Keratinocyte (primary cell): ENCODE measurements around the gene FRYL. TPM values are rescaled to one million over a fixed set of nuclear protein-coding genes. Genes with fewer than 3 reads are reported as not detected.

Experiments
- DNase-seq: peaks from one replicate; pipeline ENCODE4 v3.0.0-alpha.2; 2011; ENCODE audit warnings: low read depth, missing footprints, low spot score
- FAIRE-seq: peaks from 2 replicates; lab custom pipeline; 2011; peaks lifted over from hg19 to GRCh38; lab: Jason Lieb, UNC
- H2AFZ ChIP-seq: 2 replicates; pipeline ENCODE4 v1.6.0; 2012; ENCODE audit warnings: low read length, control low read depth, inconsistent platforms; ENCODE audit not compliant: control insufficient read depth
- H3K27ac ChIP-seq: 2 replicates; pipeline ENCODE4 v1.5.1; 2011; ENCODE audit warnings: low read length; ENCODE audit not compliant: control insufficient read depth, insufficient read depth
- H3K27me3 ChIP-seq: 3 replicates; pipeline ENCODE4 v1.6.0; 2011; ENCODE audit warnings: low read length; ENCODE audit not compliant: control insufficient read depth, insufficient read depth; ENCODE audit errors: extremely low read depth
- H3K36me3 ChIP-seq, 2 experiments: 2 replicates in 1 of 2; 3 replicates in 1 of 2; pipeline ENCODE4 v1.5.1; 2011; ENCODE audit warnings: low read length in 2 of 2, mild to moderate bottlenecking in 1 of 2; ENCODE audit not compliant: control insufficient read depth in 2 of 2, insufficient read depth in 2 of 2; ENCODE audit errors: extremely low read depth in 1 of 2
- H3K4me1 ChIP-seq: 3 replicates; pipeline ENCODE4 v1.5.1; 2011; ENCODE audit warnings: low read length; ENCODE audit not compliant: control insufficient read depth, insufficient read depth; ENCODE audit errors: extremely low read depth
- H3K4me2 ChIP-seq: 3 replicates; pipeline ENCODE4 v1.6.0; 2011; ENCODE audit warnings: low read depth, low read length; ENCODE audit not compliant: control insufficient read depth, insufficient read depth; ENCODE audit errors: extremely low read depth
- H3K4me3 ChIP-seq, 3 experiments: fragments of 200-600 bp in 1 of 3; sonication (generic) in 1 of 3; 2 replicates in 2 of 3; 3 replicates in 1 of 3; pipeline ENCODE4 v1.5.1; 2011 to 2016; ENCODE audit warnings: low read length in 3 of 3, mild to moderate bottlenecking in 3 of 3, control low read depth in 2 of 3, inconsistent platforms in 1 of 3, low read depth in 1 of 3, mixed read lengths in 1 of 3, mixed run types in 1 of 3, moderate library complexity in 1 of 3; ENCODE audit not compliant: control insufficient read depth in 2 of 3, insufficient read depth in 2 of 3; ENCODE audit errors: extremely low read depth in 1 of 3
- H3K79me2 ChIP-seq: 2 replicates; pipeline ENCODE4 v1.6.0; 2012; ENCODE audit warnings: low read length; ENCODE audit not compliant: control insufficient read depth, insufficient read depth
- H3K9ac ChIP-seq: 3 replicates; pipeline ENCODE4 v1.6.0; 2011; ENCODE audit warnings: low read length; ENCODE audit not compliant: control insufficient read depth, insufficient read depth; ENCODE audit errors: extremely low read depth
- H3K9me1 ChIP-seq: 3 replicates; pipeline ENCODE4 v1.6.0; 2011; ENCODE audit warnings: low read length; ENCODE audit not compliant: control insufficient read depth, insufficient read depth; ENCODE audit errors: extremely low read depth
- H3K9me3 ChIP-seq: 2 replicates; pipeline ENCODE4 v1.5.1; 2012; ENCODE audit warnings: low read depth, low read length; ENCODE audit not compliant: control insufficient read depth
- H4K20me1 ChIP-seq: 3 replicates; pipeline ENCODE4 v1.6.0; 2011; ENCODE audit warnings: low read length; ENCODE audit not compliant: control insufficient read depth, insufficient read depth; ENCODE audit errors: extremely low read depth
- CTCF ChIP-seq, 3 experiments: IDR thresholded peaks in 1 of 3; conservative IDR thresholded peaks in 1 of 3; optimal IDR thresholded peaks in 1 of 3; 2 replicates in 2 of 3; 3 replicates in 1 of 3; pipeline versions ENCODE3 to v1.5.1; 2011; ENCODE audit warnings: low read length in 3 of 3, mild to moderate bottlenecking in 3 of 3, moderate library complexity in 2 of 3, control low read depth in 1 of 3, inconsistent platforms in 1 of 3; ENCODE audit not compliant: insufficient read depth in 2 of 3; ENCODE audit errors: extremely low read depth in 1 of 3
- EZH2 ChIP-seq: IDR thresholded peaks from one replicate; pipeline ENCODE4 v1.6.1; 2012; ENCODE audit warnings: inconsistent platforms, mild to moderate bottlenecking, low read length, moderate library complexity
- dilution Hi-C: fragments of 300-500 bp; cut with MboI; formaldehyde crosslinking; loops from one replicate; pipeline ENCODE4 v1.7.0; 2020; ENCODE audit warnings: low sequenced_read_pairs; ENCODE audit not compliant: extremely low pct_ligation_motif_present
- polyA plus RNA-seq, 5 experiments: library from polyadenylated mRNA; depleted of rRNA in 3 of 5; stranded (reverse) in 3 of 5; stranded (forward) in 1 of 5; unstranded in 1 of 5; fragments of >200 nt; gene quantifications; 1 replicate in 1 of 5; 2 replicates in 3 of 5; 3 replicates in 1 of 5; pipeline versions ENCODE4 v1.2.1 to v1.2.3, GENCODE V29; 2011 to 2012; ENCODE audit warnings: missing spikeins in 2 of 5, low read depth in 1 of 5, low replicate concordance in 1 of 5

FRYL gene
- polyA plus RNA-seq, 1 donor (not counting 4 experiments of a cell fraction or from before 2014, with no cell fraction given) = 40.4 TPM

- no peaks in the 10 kb centered on the region for H3K9me1 ChIP-seq
- no peak for TF ChIP-seq CTCF (optimal IDR thresholded peaks at IDR 0.05 in 1 of 3, IDR thresholded peaks at IDR 0.05 in 1 of 3, conservative IDR thresholded peaks at IDR 0.05 in 1 of 3; ENCODE audit: extremely low read depth in 1 of 3, insufficient read depth in 2 of 3, low read length in 3 of 3)
- no peak for TF ChIP-seq EZH2
- FAIRE-seq (no peak), DNase-seq (no peak)
- H3K9ac ChIP-seq = no peak overlapping the region
- no peaks in the 10 kb centered on the region for H3K36me3 ChIP-seq
- no peak overlapping the region for H3K27ac ChIP-seq
- H3K27me3 ChIP-seq = no peaks in the 10 kb centered on the region
- H3K4me1 ChIP-seq = no peaks in the 10 kb centered on the region
- H3K4me2 ChIP-seq = no peak overlapping the region
- dilution Hi-C loops = no loop called here
- H3K79me2 ChIP-seq = no peaks in the 10 kb centered on the region
- H3K4me3 ChIP-seq = no peak overlapping the region
- H2AFZ ChIP-seq = no peak overlapping the region
- H3K9me3 ChIP-seq = no peaks in the 10 kb centered on the region
- no peaks in the 10 kb centered on the region for H4K20me1 ChIP-seq
Observed at GRCh38 chr4:48472794-48473193, 307.3 kb downstream of the FRYL start.

DNA sequence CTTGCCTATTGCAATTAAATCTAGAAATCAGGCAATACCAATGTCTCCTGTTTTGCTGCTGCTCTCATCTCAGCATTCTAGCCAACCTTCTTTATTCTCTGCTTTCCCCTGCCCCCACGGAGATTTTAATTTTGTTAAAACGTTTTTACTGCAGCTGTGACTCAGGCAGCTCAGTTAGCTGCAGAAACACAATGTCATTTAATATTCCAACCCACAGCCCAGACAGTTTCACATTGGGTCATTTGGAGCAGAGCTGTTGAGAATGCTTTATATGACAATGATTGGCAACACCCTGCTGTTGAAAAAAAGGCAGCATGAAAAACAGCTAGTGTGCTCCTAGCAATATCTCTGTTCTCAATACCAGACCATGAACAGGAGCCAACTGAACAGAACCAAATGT, 309.5 kb downstream of the FRYL start:
- Histone ChIP-seq H4K20me1 (no peaks in the 10 kb centered on the region), H3K9me1 (no peaks in the 10 kb centered on the region), H3K9ac (no peak overlapping the region), H2AFZ (no peak overlapping the region), H3K4me3 (no peak overlapping the region), H3K4me1 (no peaks in the 10 kb centered on the region), H3K27me3 (no peaks in the 10 kb centered on the region), H3K4me2 (no peak overlapping the region), H3K9me3 (no peaks in the 10 kb centered on the region), H3K36me3 (no peaks in the 10 kb centered on the region), H3K27ac (no peak overlapping the region), H3K79me2 (no peaks in the 10 kb centered on the region)
- dilution Hi-C loops = no loop called here
- no peak for TF ChIP-seq CTCF (optimal IDR thresholded peaks at IDR 0.05 in 1 of 3, IDR thresholded peaks at IDR 0.05 in 1 of 3, conservative IDR thresholded peaks at IDR 0.05 in 1 of 3; ENCODE audit: extremely low read depth in 1 of 3, insufficient read depth in 2 of 3, low read length in 3 of 3)
- TF ChIP-seq EZH2 = no peak
- no peak for FAIRE-seq
- no peak for DNase-seq
